GM12878 (cell line): ENCODE results near the gene LCA5.

ENCODE experiments used
- CTCF ChIP-seq, 3 experiments: IDR thresholded peaks in 2 of 3; conservative IDR thresholded peaks in 1 of 3; 2 replicates each; pipeline ENCODE4 v1.5.1; 2011; ENCODE audit warnings: low read depth in 3 of 3, low read length in 3 of 3, mild to moderate bottlenecking in 3 of 3, control low read depth in 2 of 3, moderate library complexity in 2 of 3, inconsistent platforms in 1 of 3, mixed read lengths in 1 of 3; ENCODE audit not compliant: control insufficient read depth in 2 of 3, insufficient read depth in 1 of 3; ENCODE audit errors: extremely low read depth in 1 of 3
- MTA3 ChIP-seq: IDR thresholded peaks from 2 replicates; pipeline ENCODE4 v1.6.1; 2012; ENCODE audit warnings: low read length, inconsistent platforms, borderline replicate concordance
- NRF1 ChIP-seq: conservative IDR thresholded peaks from 2 replicates; pipeline ENCODE4 v1.6.1; 2011; ENCODE audit warnings: mild to moderate bottlenecking, low read depth, low read length, improper control_type of control experiment
- SMARCA5 ChIP-seq: fragments of 450-650 bp; IDR thresholded peaks from 2 replicates; pipeline ENCODE4 v1.6.1; 2017; ENCODE audit warnings: mild to moderate bottlenecking
- TCF12 ChIP-seq: IDR thresholded peaks from 2 replicates; pipeline ENCODE4 v1.6.1; 2011; ENCODE audit warnings: low read depth, mild to moderate bottlenecking, low read length

GRCh38 chr6:79435746-79436145 is 101.5 kb downstream of the LCA5 start:
- no peak for TF ChIP-seq NRF1
- no peak for TF ChIP-seq SMARCA5
- no peak for TF ChIP-seq CTCF (IDR thresholded peaks at IDR 0.05 in 2 of 3, conservative IDR thresholded peaks at IDR 0.05 in 1 of 3; ENCODE audit: control insufficient read depth in 2 of 3, extremely low read depth in 1 of 3, insufficient read depth in 1 of 3, low read depth in 3 of 3, low read length in 3 of 3)
- no peak for TF ChIP-seq TCF12
- no peak for TF ChIP-seq MTA3
